Measurements from ENCODE around the gene PCDH8. TPM values are rescaled to one million over a fixed set of nuclear protein-coding genes. Genes with fewer than 3 reads are reported as not detected.
A peak's percentile ranks its signal among the peaks of the same experiment; 100 is the strongest.

The PCDH8 gene
- polyA plus RNA-seq, 1 of the 3 experiments (the other 2 are of a cell fraction): not detected

DNA sequence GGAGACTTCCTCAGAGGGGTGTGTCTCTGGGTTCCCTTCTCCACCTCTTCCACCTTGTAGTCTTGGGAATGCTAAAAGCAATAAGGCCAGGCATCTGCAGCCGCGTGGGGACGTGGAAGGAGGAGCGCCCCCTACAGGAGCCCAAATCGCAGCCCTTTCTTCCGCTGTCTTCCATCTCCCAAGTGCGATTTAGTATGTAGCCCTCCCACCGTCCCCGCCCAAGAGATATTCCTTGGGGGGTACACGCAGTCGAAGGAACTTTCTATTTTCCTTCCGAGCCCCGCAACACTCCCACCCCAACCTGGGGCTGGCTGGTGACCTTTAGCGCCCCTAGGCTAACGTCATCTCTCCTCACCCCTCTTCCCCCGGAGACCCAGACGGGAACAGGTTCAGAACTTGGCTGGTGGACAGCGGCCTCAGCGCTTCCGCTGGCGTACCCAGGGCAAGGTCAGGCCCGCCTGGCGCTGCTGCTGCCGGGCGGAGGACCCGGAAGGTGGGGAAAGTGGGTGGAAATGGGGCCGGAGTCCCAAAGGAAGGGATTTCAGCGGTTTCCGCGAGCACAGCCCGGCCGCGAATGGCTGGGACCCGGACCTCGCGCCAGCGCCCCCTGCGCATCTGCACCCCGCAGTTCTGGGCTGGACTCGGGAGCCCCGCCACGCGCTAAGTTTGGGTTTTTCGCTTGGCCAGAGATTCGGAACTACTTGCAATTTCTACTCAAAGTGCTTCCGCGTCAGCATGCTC, 2.1 kb upstream of the PCDH8 start (continued):
- TF ChIP-seq NFIC (IDR thresholded peaks at IDR 0.05; ENCODE audit: borderline replicate concordance): 0 out of 2 replicates have a peak, but pooled peaks have one; percentile 4
- TF ChIP-seq FOXM1 (IDR thresholded peaks at IDR 0.05; ENCODE audit: low read depth): no peak
- TF ChIP-seq POLR2AphosphoS5 (IDR thresholded peaks at IDR 0.05; ENCODE audit: low read depth, low read length): peak; percentile 38; the same call in 1 of the 2 replicates
- peak; percentile 78 for TF ChIP-seq GABPA (IDR thresholded peaks at IDR 0.05; ENCODE audit: low read depth)
- TF ChIP-seq FOSL2 (IDR thresholded peaks at IDR 0.05; ENCODE audit: borderline replicate concordance, low read depth): no peak
- TF ChIP-seq, protein P1, sequence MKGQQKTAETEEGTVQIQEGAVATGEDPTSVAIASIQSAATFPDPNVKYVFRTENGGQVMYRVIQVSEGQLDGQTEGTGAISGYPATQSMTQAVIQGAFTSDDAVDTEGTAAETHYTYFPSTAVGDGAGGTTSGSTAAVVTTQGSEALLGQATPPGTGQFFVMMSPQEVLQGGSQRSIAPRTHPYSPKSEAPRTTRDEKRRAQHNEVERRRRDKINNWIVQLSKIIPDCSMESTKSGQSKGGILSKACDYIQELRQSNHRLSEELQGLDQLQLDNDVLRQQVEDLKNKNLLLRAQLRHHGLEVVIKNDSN (IDR thresholded peaks at IDR 0.05; ENCODE audit: borderline replicate concordance, low read depth): no peak
- TF ChIP-seq EZH2phosphoT487 (IDR thresholded peaks at IDR 0.05; ENCODE audit: borderline replicate concordance, low read depth): no peak
- TF ChIP-seq JUND (IDR thresholded peaks at IDR 0.05): no peak
- TF ChIP-seq, protein P2, sequence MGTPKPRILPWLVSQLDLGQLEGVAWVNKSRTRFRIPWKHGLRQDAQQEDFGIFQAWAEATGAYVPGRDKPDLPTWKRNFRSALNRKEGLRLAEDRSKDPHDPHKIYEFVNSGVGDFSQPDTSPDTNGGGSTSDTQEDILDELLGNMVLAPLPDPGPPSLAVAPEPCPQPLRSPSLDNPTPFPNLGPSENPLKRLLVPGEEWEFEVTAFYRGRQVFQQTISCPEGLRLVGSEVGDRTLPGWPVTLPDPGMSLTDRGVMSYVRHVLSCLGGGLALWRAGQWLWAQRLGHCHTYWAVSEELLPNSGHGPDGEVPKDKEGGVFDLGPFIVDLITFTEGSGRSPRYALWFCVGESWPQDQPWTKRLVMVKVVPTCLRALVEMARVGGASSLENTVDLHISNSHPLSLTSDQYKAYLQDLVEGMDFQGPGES (IDR thresholded peaks at IDR 0.05; ENCODE audit: low read depth, low read length): no peak
- no peak for TF ChIP-seq FOXJ3 (CRISPR knock-in tag; IDR thresholded peaks at IDR 0.05)

DNA sequence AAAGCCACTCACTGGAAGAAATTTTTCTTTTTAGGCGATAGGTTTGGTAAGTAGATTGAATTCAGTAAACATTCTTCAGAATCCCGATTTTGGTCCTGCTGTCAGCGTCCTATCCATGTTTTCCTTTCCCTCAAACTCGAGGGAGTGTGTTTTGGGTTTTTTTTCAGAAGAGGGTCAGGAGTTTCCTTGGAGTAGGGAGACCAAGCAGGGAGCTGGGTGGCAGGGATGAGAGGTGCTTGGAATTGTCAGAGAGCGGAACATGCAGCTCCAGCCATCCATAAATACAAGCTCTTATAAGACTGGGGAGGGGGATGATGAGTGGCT, 1.6 kb upstream of the PCDH8 start:
- Histone ChIP-seq H3K4me2 (no peak overlapping the region), H2AFZ (ENCODE audit: low read depth) (no peak overlapping the region), H3K9me2 (no peaks in the 10 kb centered on the region), H3K4me1 (ENCODE audit: control insufficient read depth in 1 of 2, insufficient read depth in 2 of 2, low read depth in 1 of 2, low read length in 1 of 2) (peaks cover 6 to 34% of the 10 kb centered on the region in 2 experiments; a peak in 3 of 4 replicates), H3K4me3 (ENCODE audit: low read depth in 2 of 2, low read length in 1 of 2) (peak overlapping the region in 1 of 2 experiments; percentile 97; a peak in 1 of 4 replicates), H3K9ac (no peak overlapping the region), H3K79me2 (ENCODE audit: insufficient read depth) (no peaks in the 10 kb centered on the region), H3K27ac (ENCODE audit: low read depth in 2 of 2, low read length in 1 of 2) (no peak overlapping the region), H3K27me3 (ENCODE audit: insufficient read depth) (peaks cover 37% of the 10 kb centered on the region), H3F3A (replicated peaks; ENCODE audit: insufficient read depth) (peaks cover 14% of the 10 kb centered on the region), H3K36me3 (replicated peaks in 1 of 2; ENCODE audit: control insufficient read depth in 1 of 2, insufficient read depth in 2 of 2, low read length in 1 of 2) (no peaks in the 10 kb centered on the region), H4K20me1 (ENCODE audit: insufficient read depth) (no peaks in the 10 kb centered on the region), H3K9me3 (no peaks in the 10 kb centered on the region)
- no peak for DNase-seq
- POLR2A ChIA-PET: no interaction called here
- TF ChIP-seq, protein P3, sequence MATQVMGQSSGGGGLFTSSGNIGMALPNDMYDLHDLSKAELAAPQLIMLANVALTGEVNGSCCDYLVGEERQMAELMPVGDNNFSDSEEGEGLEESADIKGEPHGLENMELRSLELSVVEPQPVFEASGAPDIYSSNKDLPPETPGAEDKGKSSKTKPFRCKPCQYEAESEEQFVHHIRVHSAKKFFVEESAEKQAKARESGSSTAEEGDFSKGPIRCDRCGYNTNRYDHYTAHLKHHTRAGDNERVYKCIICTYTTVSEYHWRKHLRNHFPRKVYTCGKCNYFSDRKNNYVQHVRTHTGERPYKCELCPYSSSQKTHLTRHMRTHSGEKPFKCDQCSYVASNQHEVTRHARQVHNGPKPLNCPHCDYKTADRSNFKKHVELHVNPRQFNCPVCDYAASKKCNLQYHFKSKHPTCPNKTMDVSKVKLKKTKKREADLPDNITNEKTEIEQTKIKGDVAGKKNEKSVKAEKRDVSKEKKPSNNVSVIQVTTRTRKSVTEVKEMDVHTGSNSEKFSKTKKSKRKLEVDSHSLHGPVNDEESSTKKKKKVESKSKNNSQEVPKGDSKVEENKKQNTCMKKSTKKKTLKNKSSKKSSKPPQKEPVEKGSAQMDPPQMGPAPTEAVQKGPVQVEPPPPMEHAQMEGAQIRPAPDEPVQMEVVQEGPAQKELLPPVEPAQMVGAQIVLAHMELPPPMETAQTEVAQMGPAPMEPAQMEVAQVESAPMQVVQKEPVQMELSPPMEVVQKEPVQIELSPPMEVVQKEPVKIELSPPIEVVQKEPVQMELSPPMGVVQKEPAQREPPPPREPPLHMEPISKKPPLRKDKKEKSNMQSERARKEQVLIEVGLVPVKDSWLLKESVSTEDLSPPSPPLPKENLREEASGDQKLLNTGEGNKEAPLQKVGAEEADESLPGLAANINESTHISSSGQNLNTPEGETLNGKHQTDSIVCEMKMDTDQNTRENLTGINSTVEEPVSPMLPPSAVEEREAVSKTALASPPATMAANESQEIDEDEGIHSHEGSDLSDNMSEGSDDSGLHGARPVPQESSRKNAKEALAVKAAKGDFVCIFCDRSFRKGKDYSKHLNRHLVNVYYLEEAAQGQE (IDR thresholded peaks at IDR 0.05; ENCODE audit: low read depth, low read length): no peak
- TF ChIP-seq, protein P4, sequence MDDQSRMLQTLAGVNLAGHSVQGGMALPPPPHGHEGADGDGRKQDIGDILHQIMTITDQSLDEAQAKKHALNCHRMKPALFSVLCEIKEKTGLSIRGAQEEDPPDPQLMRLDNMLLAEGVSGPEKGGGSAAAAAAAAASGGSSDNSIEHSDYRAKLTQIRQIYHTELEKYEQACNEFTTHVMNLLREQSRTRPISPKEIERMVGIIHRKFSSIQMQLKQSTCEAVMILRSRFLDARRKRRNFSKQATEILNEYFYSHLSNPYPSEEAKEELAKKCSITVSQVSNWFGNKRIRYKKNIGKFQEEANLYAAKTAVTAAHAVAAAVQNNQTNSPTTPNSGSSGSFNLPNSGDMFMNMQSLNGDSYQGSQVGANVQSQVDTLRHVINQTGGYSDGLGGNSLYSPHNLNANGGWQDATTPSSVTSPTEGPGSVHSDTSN (IDR thresholded peaks at IDR 0.05): no peak
- TF ChIP-seq TCF12 (IDR thresholded peaks at IDR 0.05) (no peak), FOSL2 (IDR thresholded peaks at IDR 0.05; ENCODE audit: borderline replicate concordance, low read depth) (no peak), NFIC (IDR thresholded peaks at IDR 0.05; ENCODE audit: borderline replicate concordance) (no peak), RCOR1 (IDR thresholded peaks at IDR 0.05; ENCODE audit: low read length) (no peak), MEF2A (IDR thresholded peaks at IDR 0.05; ENCODE audit: borderline replicate concordance, low read depth) (no peak), EP300 (IDR thresholded peaks at IDR 0.05; ENCODE audit: borderline replicate concordance in 1 of 2, low read depth in 1 of 2, low read length in 1 of 2) (no peak), SIN3A (IDR thresholded peaks at IDR 0.05; ENCODE audit: borderline replicate concordance, low read depth, low read length) (no peak), RAD21 (IDR thresholded peaks at IDR 0.05; ENCODE audit: low read length) (no peak), SMC3 (IDR thresholded peaks at IDR 0.05; ENCODE audit: low read depth, low read length) (no peak)
- TF ChIP-seq, protein P5, sequence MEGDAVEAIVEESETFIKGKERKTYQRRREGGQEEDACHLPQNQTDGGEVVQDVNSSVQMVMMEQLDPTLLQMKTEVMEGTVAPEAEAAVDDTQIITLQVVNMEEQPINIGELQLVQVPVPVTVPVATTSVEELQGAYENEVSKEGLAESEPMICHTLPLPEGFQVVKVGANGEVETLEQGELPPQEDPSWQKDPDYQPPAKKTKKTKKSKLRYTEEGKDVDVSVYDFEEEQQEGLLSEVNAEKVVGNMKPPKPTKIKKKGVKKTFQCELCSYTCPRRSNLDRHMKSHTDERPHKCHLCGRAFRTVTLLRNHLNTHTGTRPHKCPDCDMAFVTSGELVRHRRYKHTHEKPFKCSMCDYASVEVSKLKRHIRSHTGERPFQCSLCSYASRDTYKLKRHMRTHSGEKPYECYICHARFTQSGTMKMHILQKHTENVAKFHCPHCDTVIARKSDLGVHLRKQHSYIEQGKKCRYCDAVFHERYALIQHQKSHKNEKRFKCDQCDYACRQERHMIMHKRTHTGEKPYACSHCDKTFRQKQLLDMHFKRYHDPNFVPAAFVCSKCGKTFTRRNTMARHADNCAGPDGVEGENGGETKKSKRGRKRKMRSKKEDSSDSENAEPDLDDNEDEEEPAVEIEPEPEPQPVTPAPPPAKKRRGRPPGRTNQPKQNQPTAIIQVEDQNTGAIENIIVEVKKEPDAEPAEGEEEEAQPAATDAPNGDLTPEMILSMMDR (IDR thresholded peaks at IDR 0.05): no peak
- TF ChIP-seq, protein P6, sequence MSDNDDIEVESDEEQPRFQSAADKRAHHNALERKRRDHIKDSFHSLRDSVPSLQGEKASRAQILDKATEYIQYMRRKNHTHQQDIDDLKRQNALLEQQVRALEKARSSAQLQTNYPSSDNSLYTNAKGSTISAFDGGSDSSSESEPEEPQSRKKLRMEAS (IDR thresholded peaks at IDR 0.05; ENCODE audit: low read depth): no peak
- TF ChIP-seq, protein P2 (IDR thresholded peaks at IDR 0.05; ENCODE audit: low read depth, low read length): no peak
- CTCF ChIA-PET: interaction anchor here (0.6 to 11.3 kb wide), 36 partner anchors 9 to 421 kb away, joined by 3 to 124 read pairs (median 4); partner anchors contain the start of gene SUGT1
- 7% methylated on average over 5 of the region's 5 CpGs for WGBS (ENCODE audit: low lambda C conversion rate)

Measured in SK-N-SH (cell line).